ENCODE measurements around the gene DEDD2.

DEDD2 gene

DNA sequence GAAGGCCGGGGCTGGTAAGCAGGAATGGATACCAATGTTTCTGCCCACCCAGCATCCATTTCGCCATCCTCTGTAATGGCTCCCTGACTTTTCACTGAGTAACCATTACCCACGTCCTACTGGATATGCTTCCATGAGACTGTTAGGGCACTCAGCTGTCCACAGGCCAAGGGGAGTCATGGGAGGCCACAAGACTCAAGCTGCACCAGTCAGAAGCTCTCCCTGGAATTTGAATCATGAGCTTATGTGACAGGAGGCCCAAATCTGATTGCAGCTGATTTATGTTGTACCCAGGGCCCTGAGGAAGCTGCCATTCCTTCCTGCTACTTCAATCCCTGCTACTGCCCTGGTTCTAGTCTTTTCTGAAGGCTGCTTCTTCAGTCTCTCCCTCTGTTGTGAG, 28.3 kb downstream of the DEDD2 start:
- ATAC-seq (replicated peaks), result no peak
- H3K9me3 Mint-ChIP-seq, result peaks cover 0 to 4% of the 10 kb centered on the region in 2 donors
- DNase-seq, result no peak
- no peak overlapping the region for H3K27ac Mint-ChIP-seq
- peaks cover 25 to 40% of the 10 kb centered on the region in 2 donors for H3K4me1 Mint-ChIP-seq
- H3K36me3 Mint-ChIP-seq, result peaks cover 1 to 6% of the 10 kb centered on the region in 2 donors
- no peak overlapping the region for H3K4me3 Mint-ChIP-seq
- H3K27me3 Mint-ChIP-seq, result no peaks in the 10 kb centered on the region

DNA sequence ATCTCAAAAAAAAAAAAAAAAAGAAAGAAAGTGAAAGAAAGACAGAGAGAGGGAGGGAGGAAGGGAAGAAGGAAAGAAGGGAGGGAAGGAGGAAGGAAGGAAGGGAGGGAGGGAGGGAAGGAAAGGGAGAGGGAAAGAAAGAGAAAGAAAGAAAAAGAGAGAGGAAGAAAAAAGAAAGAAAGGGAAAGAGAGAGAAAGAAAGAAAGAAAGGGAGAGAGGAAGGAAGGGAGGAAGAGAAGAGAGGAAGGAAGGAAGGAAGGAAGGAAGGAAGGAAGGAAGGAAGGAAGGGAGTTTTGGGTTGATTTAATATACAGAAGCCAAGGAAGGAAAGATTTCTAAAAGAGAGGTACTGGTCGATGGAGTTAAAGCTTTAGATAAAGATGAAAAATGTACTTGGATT, 28.8 kb downstream of the DEDD2 start:
- Mint-ChIP-seq H3K36me3 (peaks cover 0 to 3% of the 10 kb centered on the region in 2 donors), H3K27ac (no peak overlapping the region), H3K4me3 (no peak overlapping the region), H3K9me3 (peaks cover 0 to 2% of the 10 kb centered on the region in 2 donors), H3K27me3 (no peaks in the 10 kb centered on the region), H3K4me1 (peaks cover 25 to 37% of the 10 kb centered on the region in 2 donors)
- DNase-seq, result no peak
- ATAC-seq (replicated peaks), result no peak

DNA sequence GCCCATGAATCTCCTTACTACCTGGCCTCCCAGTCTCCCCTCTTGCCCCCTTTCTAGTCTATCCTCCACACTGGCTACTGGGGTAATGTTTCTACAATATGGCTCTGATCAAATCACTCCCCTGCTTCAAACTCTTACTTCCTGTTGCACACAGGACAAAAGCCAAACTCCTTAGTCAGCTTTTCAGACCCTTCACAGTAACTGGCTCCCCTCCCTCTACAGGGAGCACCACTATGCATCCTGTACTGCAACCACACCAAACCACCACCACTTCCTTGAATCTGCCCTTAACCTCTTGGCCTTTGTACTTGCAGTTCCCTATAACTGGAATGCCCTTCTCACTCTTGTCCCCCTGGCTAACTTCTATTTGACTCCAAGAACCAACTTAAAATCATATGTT, 32.2 kb downstream of the DEDD2 start:
- Mint-ChIP-seq H3K36me3 (no peaks in the 10 kb centered on the region), H3K4me1 (peaks cover 28 to 37% of the 10 kb centered on the region in 2 donors), H3K9me3 (no peaks in the 10 kb centered on the region), H3K27me3 (no peaks in the 10 kb centered on the region), H3K27ac (no peak overlapping the region), H3K4me3 (no peak overlapping the region)
- DNase-seq (no peak), ATAC-seq (replicated peaks) (peak; percentile 58 to 69)

DNA sequence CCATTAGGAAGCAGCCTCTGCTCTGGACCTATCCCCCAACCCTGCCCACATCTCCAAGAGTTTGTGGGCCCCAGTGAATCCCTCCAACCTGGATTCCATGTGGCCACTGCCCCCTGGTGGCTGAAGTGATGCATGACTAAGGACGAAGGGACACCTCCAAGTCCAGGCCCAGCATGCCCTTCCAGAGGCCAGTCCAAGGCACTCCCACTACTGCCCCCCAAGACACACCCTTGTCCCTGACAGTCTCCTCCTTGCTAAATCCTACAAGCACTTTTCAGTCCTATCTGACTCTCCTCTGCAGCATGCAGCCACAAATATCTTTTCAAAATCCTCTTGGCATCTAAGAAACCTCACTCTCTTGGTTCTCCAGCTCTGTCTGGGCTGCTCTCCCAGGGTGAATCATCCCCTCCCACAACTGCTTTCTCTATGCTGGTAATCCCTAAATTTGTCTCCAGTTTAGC, 33.0 kb downstream of the DEDD2 start:
- ATAC-seq (replicated peaks) (peak; percentile 81 to 83), DNase-seq (peak; percentile 44)
- H3K4me3 Mint-ChIP-seq, result no peak overlapping the region
- H3K4me1 Mint-ChIP-seq, result peaks cover 25 to 31% of the 10 kb centered on the region in 2 donors
- no peak overlapping the region for H3K27ac Mint-ChIP-seq
- H3K27me3 Mint-ChIP-seq, result peaks cover 0 to 3% of the 10 kb centered on the region in 2 donors
- H3K9me3 Mint-ChIP-seq, result no peaks in the 10 kb centered on the region
- no peaks in the 10 kb centered on the region for H3K36me3 Mint-ChIP-seq

DNA sequence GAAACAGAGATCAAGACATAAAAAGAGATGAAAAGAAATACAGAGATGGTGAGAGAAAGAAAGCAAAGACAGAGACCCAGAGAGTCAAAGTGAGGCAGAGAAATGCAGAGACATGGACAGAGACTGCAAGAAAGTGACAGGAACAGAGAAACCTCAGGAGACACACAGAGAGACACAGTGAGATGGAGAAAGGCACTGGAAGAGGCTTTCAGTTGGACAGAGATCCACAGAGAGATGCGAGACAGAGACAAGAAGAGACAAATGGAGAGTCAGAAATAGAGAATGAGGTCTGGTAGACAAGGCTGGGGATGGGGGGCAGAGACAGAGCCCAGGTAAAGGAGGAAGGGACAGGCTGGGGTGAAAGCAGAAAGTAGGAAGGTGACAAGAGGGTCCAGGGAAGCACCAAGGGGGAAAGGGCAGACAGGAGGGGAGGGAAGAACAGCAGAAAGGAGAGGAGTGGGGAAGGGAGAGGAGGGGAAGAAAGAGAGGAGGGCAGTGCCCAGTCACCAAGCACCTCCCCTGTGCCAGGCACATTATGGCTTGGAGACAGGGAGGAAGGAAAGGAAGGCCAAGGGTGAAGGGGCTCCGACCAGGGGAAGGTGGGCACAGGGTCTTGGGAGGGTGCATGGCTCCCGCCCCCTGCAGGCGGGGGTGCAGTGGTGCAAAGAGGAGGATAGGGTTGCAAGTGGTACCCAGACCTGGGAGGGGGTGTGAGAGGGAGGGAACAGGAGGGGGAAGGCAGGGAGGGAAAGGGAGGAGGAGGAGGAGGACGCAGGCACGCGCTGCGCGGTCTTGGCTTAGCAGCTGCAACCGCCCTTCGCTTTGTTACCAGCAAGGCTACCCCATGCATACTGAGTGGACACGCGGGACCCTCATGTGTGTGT, 38.4 kb downstream of the DEDD2 start:
- DNase-seq, result no peak
- Mint-ChIP-seq H3K36me3 (no peaks in the 10 kb centered on the region), H3K4me1 (peaks cover 17 to 30% of the 10 kb centered on the region in 2 donors), H3K27ac (no peak overlapping the region), H3K4me3 (no peak overlapping the region), H3K9me3 (no peaks in the 10 kb centered on the region), H3K27me3 (peaks cover 20% of the 10 kb centered on the region in 2 donors)
- ATAC-seq (replicated peaks), result peak in 1 of 2 donors; percentile 41

DNA sequence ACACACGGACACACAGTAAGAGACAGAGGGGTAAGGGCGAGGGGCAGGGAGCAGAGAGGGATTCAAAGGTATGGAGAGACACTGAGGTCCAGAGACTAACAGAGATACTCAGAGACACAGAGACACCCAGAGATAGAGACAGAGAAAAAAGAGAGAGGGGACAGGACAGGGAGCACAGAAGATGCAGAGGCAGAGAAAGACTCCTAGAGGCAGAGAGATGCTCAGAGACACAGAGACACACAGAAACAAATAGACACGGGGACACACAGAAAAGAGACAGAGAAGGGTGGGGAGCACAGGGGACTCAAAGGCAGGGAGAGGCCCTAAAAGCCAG, 39.8 kb downstream of the DEDD2 start:
- no peaks in the 10 kb centered on the region for H3K36me3 Mint-ChIP-seq
- peaks cover 15 to 27% of the 10 kb centered on the region in 2 donors for H3K4me1 Mint-ChIP-seq
- no peak overlapping the region for H3K4me3 Mint-ChIP-seq
- H3K27ac Mint-ChIP-seq, result no peak overlapping the region
- ATAC-seq (replicated peaks), result no peak
- H3K27me3 Mint-ChIP-seq, result peaks cover 20% of the 10 kb centered on the region in 2 donors
- H3K9me3 Mint-ChIP-seq, result no peaks in the 10 kb centered on the region
- no peak for DNase-seq

DNA sequence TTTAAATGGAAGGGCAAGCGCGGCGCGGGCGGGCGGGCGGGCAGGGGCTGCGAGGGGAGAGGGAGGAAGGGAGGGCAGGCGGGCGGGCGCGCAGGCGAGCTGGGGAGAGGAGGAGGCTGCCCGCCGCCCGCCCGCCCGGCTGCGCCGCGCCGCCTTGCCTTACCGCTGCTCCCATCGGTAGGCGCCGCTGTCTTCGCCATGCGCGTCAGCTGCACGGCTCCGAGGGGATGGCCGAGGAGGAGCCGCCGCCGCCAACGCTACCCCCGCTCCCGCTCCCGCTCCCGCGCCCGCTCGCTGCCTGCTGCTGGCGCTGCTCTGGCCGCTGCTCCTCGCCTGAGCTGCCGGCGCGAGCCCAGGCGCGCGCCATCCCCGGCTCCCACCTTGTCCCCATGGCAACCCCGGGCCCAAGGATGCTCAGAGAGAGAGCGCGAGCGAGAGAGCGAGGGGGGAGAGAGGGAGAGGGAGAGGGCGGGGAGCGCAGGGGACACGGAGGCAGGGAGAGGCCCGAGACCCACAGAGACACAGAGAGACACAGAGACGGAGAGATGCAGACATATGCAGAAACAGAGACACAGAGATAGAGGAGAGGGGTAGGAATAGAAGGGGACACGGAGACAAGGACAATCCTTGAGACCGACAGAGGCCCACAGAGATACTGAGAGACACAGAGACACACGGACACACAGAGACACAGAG, 40.3 kb downstream of the DEDD2 start:
- DNase-seq (peak; percentile 67), ATAC-seq (replicated peaks) (peak; percentile 91 to 93)
- peaks cover 10 to 22% of the 10 kb centered on the region in 2 donors for H3K4me1 Mint-ChIP-seq

DNA sequence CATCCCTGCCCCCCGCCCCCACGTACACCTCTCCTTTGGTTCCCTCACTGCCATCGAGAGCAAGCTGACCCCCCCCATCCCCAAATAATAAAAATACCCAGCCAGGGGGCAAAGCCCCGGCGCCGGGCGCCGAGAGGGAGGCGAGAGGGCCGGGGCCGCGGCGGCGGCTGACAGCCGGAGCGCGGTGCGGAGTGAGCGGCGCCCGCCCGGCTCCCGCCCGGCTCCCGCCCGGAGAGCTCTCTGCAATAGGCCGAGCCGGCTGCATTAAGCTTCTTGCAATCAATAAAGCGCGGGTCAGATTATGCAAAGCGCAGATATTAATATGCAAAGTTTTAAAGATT, 40.9 kb downstream of the DEDD2 start:
- Mint-ChIP-seq H3K4me1 (peaks cover 6 to 17% of the 10 kb centered on the region in 2 donors), H3K4me3 (peak overlapping the region; percentile 81 to 85), H3K27ac (no peak overlapping the region), H3K36me3 (no peaks in the 10 kb centered on the region), H3K9me3 (no peaks in the 10 kb centered on the region), H3K27me3 (peaks cover 20% of the 10 kb centered on the region in 2 donors)
- ATAC-seq (replicated peaks) (peak; percentile 57 to 61), DNase-seq (no peak)

More for the DNA sequence above, 40.3 kb downstream of the DEDD2 start:
- peak overlapping the region in 1 of 2 donors; percentile 85 for H3K4me3 Mint-ChIP-seq
- no peaks in the 10 kb centered on the region for H3K36me3 Mint-ChIP-seq
- H3K27me3 Mint-ChIP-seq, result peaks cover 20% of the 10 kb centered on the region in 2 donors
- H3K9me3 Mint-ChIP-seq, result no peaks in the 10 kb centered on the region
- H3K27ac Mint-ChIP-seq, result no peak overlapping the region

DNA sequence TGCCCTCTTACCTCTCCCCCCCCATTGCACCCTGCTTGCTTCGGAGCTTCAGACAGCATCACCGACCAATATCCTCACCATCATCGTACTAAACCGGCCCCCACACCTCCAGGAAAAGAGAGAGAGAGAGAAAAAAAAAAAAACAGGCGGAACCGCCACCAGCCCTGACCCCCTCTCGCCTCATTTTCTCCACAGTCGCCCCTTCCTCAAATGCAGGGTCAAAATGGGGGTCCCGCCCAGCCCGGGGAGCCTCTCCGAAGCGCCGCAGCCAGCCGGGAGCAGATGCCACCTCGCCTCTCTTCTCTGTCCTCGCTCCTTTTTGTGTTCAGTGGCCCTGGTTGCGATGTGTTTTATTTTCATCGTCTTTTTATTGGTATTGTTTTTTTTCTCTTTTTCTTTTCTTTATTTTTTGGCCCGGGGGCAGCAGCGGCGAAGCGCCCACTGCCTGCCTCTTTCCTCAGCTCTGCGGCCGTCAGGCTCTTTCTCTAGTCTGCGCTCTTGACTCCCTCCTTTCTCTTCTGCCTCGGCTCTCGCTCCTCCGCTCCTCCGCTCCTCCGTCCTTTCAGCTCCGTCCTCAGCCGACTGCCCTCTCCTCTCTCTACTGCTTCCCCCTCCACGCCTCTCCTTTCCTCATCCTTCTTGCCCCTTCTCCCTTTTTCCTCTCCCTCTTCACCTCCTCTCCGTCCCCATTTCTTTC, 41.4 kb downstream of the DEDD2 start:
- DNase-seq, result no peak
- Mint-ChIP-seq H3K9me3 (no peaks in the 10 kb centered on the region), H3K27ac (peak overlapping the region; percentile 10), H3K4me3 (peak overlapping the region; percentile 81 to 85), H3K36me3 (no peaks in the 10 kb centered on the region), H3K4me1 (peaks cover 6 to 16% of the 10 kb centered on the region in 2 donors), H3K27me3 (peaks cover 20% of the 10 kb centered on the region in 2 donors)
- peak; percentile 38 to 45 for ATAC-seq (replicated peaks)

DNA sequence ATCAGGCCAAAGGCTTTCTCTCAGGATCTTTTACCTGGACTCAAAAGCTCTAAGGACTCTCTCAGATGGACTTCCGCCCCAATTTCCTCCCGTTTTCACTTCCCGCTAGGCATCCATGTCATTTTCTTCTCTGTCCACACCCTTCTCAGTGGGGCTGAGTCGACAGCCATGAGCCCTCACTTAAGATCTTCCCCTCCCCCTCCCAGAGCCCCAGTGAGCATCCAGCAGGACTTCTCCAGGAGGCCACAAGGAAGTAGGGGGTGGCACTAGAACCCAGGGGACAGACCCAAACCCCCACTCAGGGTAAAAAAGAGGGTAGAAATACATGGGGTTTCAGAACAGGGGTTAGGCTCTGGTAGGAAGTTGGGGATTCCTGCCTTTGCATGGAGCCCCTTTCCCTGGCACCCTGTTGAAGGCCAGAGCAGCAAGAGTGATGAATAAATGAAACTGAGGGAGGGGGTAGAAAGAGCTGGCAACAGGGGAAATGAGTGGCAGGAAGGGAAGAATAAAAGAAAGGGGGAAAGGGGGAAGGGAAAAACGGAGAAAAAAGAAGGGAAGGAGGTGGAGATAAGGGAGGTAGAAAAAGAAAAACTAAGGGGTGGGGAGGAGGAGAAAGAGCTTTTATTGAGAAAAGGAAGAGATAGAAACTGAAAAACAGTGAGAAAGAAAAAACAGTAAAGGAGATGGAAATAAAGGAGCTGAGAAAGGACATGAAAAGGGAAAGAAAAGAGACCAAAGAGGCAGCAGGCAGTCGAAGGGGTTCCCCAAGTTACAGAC, 42.3 kb downstream of the DEDD2 start:
- H3K4me3 Mint-ChIP-seq, result peak overlapping the region; percentile 1 to 85
- DNase-seq (no peak), ATAC-seq (replicated peaks) (no peak)

DNA sequence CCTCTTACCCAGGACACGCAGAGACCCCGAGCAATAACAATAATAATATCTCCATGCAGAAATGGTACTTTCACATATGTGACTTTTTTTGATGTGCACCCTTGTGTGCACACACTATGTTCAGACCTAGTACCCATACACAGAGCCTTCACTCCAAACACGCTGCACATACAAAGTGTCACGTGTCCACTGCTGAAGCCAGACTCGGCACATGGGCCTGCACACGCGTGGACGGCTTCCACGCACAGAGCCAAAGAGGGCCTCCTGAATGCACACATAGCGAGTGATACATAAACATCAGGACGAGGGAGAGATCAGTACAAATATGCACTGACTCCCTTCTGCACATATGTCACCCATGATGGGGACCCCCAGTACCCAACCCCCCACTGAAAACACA, 43.3 kb downstream of the DEDD2 start:
- ATAC-seq (replicated peaks), result no peak
- Mint-ChIP-seq H3K27ac (no peak overlapping the region), H3K4me1 (peaks cover 6 to 16% of the 10 kb centered on the region in 2 donors), H3K27me3 (peaks cover 17 to 20% of the 10 kb centered on the region in 2 donors), H3K9me3 (no peaks in the 10 kb centered on the region), H3K36me3 (no peaks in the 10 kb centered on the region), H3K4me3 (no peak overlapping the region)
- no peak for DNase-seq

More for the DNA sequence above, 42.3 kb downstream of the DEDD2 start:
- Mint-ChIP-seq H3K27me3 (peaks cover 20% of the 10 kb centered on the region in 2 donors), H3K4me1 (peaks cover 6 to 16% of the 10 kb centered on the region in 2 donors), H3K27ac (no peak overlapping the region), H3K36me3 (no peaks in the 10 kb centered on the region), H3K9me3 (no peaks in the 10 kb centered on the region)

DNA sequence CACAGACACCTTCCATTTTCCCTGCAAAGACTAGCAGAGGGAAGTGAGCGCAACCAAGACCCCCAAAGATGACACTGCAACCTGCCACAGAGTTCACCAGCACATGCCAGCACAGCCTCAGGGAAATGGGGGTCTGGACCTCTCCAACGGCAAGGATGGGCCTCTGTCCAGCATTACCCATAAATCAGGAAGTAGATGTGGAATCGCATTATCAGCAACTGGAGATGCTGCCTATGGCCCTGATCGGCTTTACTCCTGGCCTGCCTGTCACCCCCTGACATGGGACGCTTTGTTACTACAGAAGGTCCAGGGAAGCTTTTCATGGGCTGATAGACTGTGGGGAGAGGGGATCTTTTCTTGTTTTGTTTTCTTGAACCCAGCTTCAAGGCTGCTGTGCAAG, 43.8 kb downstream of the DEDD2 start:
- H3K9me3 Mint-ChIP-seq, result no peaks in the 10 kb centered on the region
- peaks cover 17 to 20% of the 10 kb centered on the region in 2 donors for H3K27me3 Mint-ChIP-seq
- DNase-seq, result no peak
- no peaks in the 10 kb centered on the region for H3K36me3 Mint-ChIP-seq
- ATAC-seq (replicated peaks), result no peak
- H3K27ac Mint-ChIP-seq, result no peak overlapping the region
- H3K4me1 Mint-ChIP-seq, result peaks cover 6 to 16% of the 10 kb centered on the region in 2 donors
- no peak overlapping the region for H3K4me3 Mint-ChIP-seq

DNA sequence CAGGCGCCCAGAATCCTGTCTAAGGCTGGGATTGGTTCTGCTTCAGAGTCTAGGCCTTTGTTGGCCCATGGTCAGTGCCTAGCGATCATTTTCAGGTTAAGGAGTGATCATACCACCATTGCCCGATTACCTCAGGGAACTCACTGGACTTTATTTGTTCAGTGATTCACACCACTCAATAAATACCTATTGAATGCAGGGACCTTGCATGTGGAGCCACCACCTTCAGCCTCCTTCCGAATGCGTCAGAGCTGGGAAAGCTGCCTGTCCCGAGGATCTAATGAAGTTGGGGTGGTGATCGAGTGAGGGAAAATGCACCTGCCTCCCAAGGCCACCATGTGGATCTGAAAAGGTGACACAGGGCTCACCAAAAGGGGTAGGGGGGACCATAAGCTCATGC, 45.2 kb downstream of the DEDD2 start:
- H3K4me3 Mint-ChIP-seq, result no peak overlapping the region
- H3K36me3 Mint-ChIP-seq, result no peaks in the 10 kb centered on the region
- DNase-seq, result no peak
- peaks cover 6 to 16% of the 10 kb centered on the region in 2 donors for H3K4me1 Mint-ChIP-seq
- no peaks in the 10 kb centered on the region for H3K9me3 Mint-ChIP-seq
- no peak overlapping the region for H3K27ac Mint-ChIP-seq
- no peak for ATAC-seq (replicated peaks)
- H3K27me3 Mint-ChIP-seq, result peaks cover 17 to 25% of the 10 kb centered on the region in 2 donors

DNA sequence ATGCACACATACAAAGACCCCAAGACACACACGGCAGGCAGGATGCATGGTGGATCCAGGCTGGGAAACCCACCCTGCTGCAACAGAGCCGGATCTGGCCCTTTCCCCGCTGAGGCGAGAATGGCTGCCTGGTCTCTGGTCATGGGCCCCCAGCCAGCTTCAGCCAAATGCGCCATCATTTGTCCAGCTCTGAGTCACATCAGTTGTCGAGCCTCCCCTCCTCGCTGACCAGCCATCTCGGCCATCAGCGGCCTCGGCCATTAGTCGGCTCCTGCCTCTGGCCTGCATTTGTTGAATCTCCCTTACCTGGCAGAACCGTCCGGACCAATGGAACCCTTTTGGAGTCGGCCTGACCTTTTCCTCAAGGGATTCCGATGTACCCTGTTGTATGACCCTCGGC, 46.8 kb downstream of the DEDD2 start:
- H3K4me1 Mint-ChIP-seq, result peaks cover 1 to 7% of the 10 kb centered on the region in 2 donors
- no peak for DNase-seq
- H3K9me3 Mint-ChIP-seq, result no peaks in the 10 kb centered on the region
- no peak overlapping the region for H3K27ac Mint-ChIP-seq
- ATAC-seq (replicated peaks), result no peak
- H3K4me3 Mint-ChIP-seq, result no peak overlapping the region
- H3K27me3 Mint-ChIP-seq, result peaks cover 9 to 17% of the 10 kb centered on the region in 2 donors
- no peaks in the 10 kb centered on the region for H3K36me3 Mint-ChIP-seq

Measured in stimulated activated naive B cell treated with anti-CD40 and anti-IgM and Interleukin-4, amounts not matched to agents 10 μg/mL and 1 μg/mL and 100 μg/mL, for 72 hours (primary cell).